GM18511 (cell line): Measurements from ENCODE around the gene THRSP.
A peak's percentile ranks its signal among the peaks of the same experiment; 100 is the strongest.
"Not testable (repeated sequence)": the region's sequence is repeated elsewhere in the genome, so short reads cannot be mapped to it uniquely, and the experiment has no call there.

Experiments
- ATAC-seq: cut with Tn5 transposase; IDR thresholded peaks from one replicate; pipeline ENCODE4 v1.9.1; 2021; ENCODE audit warnings: mild to moderate bottlenecking, moderate library complexity; ENCODE audit not compliant: unreplicated experiment

The THRSP gene

GRCh38 chr11:78061921-78062311 is 1.7 kb upstream of the THRSP start:
- ATAC-seq, result no peak

DNA sequence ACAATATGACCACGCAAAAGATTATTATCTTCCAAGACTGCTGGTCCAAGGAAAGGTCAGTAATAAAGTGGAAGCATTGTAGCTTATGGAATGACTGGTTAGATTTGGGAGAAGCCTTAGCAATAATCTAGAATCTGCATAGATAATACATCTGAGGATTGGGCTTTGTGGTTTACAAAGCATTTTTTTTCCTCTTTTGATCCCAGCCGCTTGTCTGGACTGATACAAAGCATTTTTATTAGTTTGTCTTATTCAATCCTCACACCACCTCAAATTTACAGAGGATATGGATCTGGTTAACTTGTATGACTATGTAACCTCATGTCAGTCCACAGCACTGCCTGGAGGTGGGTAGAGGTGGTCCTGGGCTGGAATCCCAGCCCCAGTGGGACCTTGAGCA is 990 bp upstream of the THRSP start:
- ATAC-seq, result no peak

DNA sequence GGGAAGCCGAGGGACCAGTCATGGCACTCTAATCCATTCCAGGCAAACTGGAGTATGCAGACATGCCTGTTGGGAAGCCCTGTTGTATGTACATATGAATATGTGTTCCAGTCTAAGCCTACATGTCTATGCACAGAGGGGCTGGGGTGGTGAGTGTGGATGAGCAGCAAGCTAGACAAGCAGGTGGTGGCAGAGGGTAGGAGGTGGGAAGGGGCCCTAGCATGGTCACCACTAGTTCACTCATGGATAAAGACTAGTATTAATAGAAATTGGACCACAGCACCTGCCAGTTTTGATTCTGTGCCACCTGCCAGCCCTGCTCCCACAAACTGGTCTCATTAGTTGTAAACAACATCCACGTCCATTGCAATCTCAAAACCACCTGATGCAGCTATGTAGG is 1.5 kb downstream of the THRSP start:
- no peak for ATAC-seq

GRCh38 chr11:78066471-78066870 is 2.8 kb downstream of the THRSP start:
- ATAC-seq, result no peak

DNA sequence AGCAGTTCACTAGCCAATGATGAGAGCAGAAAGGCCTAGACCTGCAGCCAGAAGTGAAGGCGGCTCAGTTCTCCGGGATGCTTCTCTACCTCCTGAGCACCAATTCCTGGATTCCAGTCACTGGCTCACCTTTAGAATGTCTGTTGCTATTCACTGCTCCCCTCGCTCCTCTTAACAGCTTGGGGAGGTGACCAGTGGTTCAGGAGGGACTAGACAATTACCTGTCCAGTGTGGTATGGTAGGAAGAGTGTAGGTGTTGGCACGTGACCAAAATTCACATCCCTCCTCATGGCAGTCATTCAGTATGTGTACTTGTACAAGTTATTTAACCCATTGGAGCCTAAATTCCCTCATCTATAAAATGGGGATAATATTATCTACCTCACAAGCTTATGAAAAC is 4.0 kb downstream of the THRSP start:
- ATAC-seq, result no peak

- ATAC-seq, result no peak
Observed at GRCh38 chr11:78069465-78069864, 5.8 kb downstream of the THRSP start.

- no peak for ATAC-seq
Observed at GRCh38 chr11:78070621-78071020, 7.0 kb downstream of the THRSP start.

DNA sequence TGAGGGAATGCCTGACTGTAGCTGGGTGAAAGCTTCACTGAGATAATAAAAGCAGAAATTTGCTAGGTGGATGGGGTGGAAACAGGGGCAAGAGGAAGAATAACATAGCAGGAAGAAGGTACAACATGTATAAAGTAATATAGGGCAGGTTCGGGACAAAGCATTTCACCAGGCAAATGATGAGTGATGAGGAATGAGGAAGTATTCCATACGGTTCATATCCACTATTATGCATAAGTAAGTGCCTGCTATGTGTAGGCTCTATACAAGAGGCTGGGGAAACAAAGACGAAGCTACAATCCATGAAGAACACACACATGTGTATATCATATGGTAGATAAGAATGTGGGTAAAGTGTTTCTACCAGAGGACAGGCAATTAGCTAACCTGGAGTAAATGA is 8.1 kb downstream of the THRSP start:
- ATAC-seq, result no peak

- no peak for ATAC-seq
Observed at GRCh38 chr11:78072455-78072854, 8.8 kb downstream of the THRSP start.

DNA sequence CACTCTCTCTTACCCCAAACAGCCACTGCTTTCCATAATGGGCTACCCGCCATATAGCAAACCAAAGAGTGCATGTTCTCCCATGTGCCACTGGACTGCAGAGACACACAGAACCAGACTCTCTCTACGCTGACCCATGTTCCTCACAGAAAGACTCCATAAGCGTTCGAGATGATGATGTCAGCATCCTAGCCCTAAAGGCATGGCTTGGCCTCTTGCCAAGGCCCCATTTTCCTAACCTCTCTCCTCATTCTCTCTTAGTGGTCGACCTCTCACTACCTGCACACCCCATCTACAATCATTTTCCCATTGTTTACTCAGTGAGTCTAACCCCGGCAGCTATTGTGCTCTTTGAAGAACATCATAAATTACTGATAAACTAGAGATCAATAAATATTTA is 11.1 kb downstream of the THRSP start:
- ATAC-seq, result no peak

GRCh38 chr11:78076733-78077403 is 13.2 kb downstream of the THRSP start:
- ATAC-seq, result no peak

DNA sequence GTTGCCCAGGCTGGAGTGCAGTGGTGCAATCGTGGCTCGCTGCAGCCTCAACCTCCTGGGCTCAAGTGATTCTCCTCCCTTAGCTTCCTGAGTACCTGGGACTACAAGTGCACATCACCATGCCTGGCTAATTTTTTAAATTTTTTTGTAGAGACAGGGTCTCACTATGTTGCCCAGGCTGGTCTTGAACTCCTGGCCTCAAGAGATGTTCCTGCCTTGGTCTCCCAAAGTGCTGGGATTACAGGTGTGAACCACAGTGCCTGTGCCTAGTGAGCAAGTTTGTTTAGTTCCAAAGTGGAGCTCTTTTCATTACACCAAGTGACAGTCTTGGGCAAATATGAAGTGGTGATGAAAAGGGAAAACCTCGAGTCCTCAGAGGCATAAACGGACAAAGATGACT is 13.9 kb downstream of the THRSP start:
- ATAC-seq, result not testable (repeated sequence)

- no peak for ATAC-seq
Observed at GRCh38 chr11:78078218-78079167, 14.8 kb downstream of the THRSP start.

DNA sequence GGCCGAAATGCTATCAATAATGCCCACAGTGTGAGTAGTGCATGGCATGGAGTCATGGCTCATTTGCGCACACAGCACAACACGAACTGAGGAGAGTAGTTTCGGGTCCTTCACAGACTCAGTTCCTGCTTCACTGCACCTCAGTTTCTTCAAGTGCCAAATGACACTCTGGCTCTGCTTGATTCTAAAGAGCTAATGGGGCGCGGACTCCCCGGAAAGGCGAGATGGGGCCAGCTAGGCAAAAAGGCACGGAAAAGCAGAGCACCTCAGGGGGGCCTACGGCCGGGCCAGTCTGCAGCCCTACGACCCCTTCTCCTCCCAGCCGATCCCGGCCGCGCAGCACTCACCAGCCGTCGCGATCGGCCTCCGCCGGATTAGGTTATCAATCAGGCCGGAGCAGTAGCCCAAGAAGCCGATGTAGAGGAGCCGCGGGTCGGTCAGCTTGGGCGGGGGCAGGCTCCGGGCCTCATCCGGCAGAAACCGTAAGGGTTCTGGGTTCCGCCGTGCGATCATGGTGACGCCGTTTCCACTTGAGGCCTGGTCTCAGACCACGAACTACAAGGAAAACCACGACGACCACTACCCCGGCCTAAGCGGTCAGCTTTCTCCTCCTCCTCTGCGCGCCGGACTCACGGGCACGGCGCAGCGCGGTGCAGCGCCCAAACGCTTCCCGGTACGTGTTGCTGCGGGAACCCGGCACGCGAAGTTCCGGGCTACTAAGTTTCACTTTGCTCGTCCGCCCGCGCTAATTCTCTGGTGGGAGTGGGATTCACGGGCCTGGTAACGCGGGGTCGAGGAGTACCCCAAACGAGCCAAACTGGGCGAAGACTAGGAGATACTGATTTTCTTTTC is 15.8 kb downstream of the THRSP start, which contains the start of gene NDUFC2:
Gene NDUFC2, minus strand, starts transcription at position 631 of the 852 bp plus-strand sequence. Its CDS starts 118 bp downstream, at position 513.
- peak; percentile 79 for ATAC-seq

DNA sequence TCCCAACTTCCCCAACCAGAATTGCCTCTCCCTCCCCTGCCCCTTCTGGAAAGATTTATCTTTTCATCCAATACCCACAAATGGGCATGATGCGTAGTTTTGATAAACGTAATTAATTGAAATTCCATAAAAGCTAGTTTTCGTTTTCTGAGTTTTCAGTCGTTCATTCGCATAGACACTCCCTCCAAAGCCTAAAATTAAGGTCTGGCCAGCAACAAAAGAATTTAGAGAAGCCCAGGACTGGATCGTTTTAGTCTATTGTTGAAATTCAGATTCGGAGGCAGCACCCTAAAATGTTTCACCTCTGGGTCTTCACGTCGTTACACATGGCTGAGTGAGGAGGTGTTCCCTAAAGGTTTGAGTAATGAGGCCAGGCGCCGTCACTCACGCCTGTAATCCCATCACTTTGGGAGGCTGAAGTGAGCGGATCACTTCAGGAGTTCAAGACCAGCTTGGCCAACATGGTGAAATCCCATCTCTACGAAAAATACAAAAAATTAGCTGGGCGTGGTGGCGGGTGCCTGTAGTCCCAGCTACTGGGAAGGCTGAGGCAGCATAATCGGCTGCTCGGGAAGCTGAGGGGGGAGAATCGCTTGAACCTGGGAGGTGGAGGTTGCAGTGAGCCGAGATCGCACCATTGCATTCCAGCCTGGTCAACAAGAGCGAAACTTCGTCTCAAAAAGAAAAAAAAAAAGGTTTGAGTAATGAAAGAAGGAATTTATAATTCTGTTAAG is 16.6 kb downstream of the THRSP start:
- no peak for ATAC-seq

GRCh38 chr11:78080818-78081495 is 17.3 kb downstream of the THRSP start:
- ATAC-seq, result no peak

DNA sequence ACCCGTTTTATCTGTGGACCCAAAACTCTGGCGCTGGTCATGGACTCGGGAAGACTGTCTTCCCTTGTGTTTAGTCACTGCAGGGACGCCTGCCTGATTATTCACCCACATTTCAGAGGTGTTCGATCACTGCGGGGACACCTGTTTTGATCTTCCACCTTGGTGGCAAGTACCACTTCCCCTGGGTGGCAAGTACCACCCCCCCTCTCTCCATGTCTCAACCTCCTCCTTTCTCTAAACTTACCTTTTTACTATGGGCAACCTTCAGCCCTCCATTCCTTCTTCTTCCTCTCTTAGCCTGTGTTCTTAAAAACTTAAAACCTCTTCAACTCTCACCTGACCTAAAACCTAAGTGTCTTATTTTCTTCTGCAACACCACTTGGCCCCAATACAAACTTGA is 17.9 kb downstream of the THRSP start:
- ATAC-seq, result no peak

DNA sequence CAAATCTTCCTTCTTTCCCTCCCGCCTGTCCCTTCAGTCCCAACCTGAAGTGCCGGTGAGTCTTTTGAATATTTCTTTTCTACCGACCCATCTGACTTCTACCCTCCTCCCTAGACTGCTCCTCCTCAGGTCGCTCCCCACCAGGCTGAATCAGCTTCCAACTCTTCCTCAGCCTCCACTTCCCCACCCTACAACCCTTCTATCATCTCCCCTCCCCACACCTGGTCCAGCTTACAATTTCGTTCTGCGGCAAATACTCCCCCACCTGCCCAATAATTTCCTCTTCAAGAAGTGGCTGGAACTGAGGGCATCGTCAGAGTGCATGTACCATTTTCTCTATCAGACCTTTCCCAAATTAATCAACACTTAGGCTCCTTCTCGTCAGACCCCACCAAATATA is 18.5 kb downstream of the THRSP start:
- no peak for ATAC-seq

GRCh38 chr11:78083021-78083420 is 19.4 kb downstream of the THRSP start:
- no peak for ATAC-seq

GRCh38 chr11:78084506-78084905 is 20.8 kb downstream of the THRSP start:
- ATAC-seq, result not testable (repeated sequence)
